HCT116 (cell line): ENCODE results near the gene SPAG6. TPM values are rescaled to one million over a fixed set of nuclear protein-coding genes. Genes with fewer than 3 reads are reported as not detected.

Experiments
- ATAC-seq: fragments of 200-7000 bp; cut with Tn5 transposase; 2 replicates; pipeline ENCODE4 v1.9.1; 2020; ENCODE audit warnings: mild to moderate bottlenecking, moderate library complexity
- BruUV-seq: library from RNA; stranded (reverse); fragments of 400-500 nt; replicated peaks from 2 replicates; lab custom pipeline; 2021; lab: Mats Ljungman, UMichigan
- CTCF ChIA-PET: fragments of 300-600 bp; sonication (Branson Sonifier 250); formaldehyde crosslinking; loops from one replicate; lab custom pipeline; 2021; ENCODE audit warnings: antibody characterized with exemption; lab: Charles Lee
- POLR2A ChIA-PET: fragments of 300-600, 350-600 bp; sonication (Branson Sonifier 250); formaldehyde crosslinking; loops from one replicate; lab custom pipeline; 2021; ENCODE audit warnings: antibody characterized with exemption; lab: Charles Lee
- RAD21 ChIA-PET, 2 experiments: fragments of 300-600 bp; sonication (Branson Sonifier 250); formaldehyde crosslinking; loops; one replicate each; lab custom pipeline; 2023; ENCODE audit warnings: low total read pairs in 2 of 2; ENCODE audit not compliant: uncharacterized antibody in 2 of 2, unreplicated experiment in 2 of 2, low non-redundant PET in 1 of 2; lab: Charles Lee
- DNase-seq: peaks from one replicate; pipeline ENCODE4 v3.0.0-alpha.2; 2010; ENCODE audit warnings: low read depth, low spot score
- H2AFZ ChIP-seq: fragments of 200-600 bp; shearing (Covaris generic), sonication (generic); 2 replicates; pipeline ENCODE4 v1.6.1; 2017; ENCODE audit warnings: low read depth, mixed run types, mixed read lengths, antibody characterized with exemption, low read length; ENCODE audit not compliant: poor library complexity, severe bottlenecking
- H3K27ac ChIP-seq: 2 replicates; pipeline ENCODE4 v1.5.1; 2012; ENCODE audit warnings: low read depth, low read length
- H3K27me3 ChIP-seq: fragments of 200-600 bp; sonication (generic); 2 replicates; pipeline ENCODE4 v1.6.1; 2016; ENCODE audit warnings: mixed run types, low read length, mixed read lengths; ENCODE audit not compliant: insufficient read depth
- H3K36me3 ChIP-seq, 2 experiments: fragments of 200-500 bp in 1 of 2; fragments of 200-600 bp in 1 of 2; sonication (Bioruptor generic) in 1 of 2; sonication (generic) in 1 of 2; 2 replicates each; pipeline versions ENCODE4 v1.5.1 to v1.6.1; 2014 to 2016; ENCODE audit warnings: low read length in 2 of 2, inconsistent platforms in 1 of 2, mixed read lengths in 1 of 2, mixed run types in 1 of 2; ENCODE audit not compliant: insufficient read depth in 2 of 2, control insufficient read depth in 1 of 2
- H3K4me1 ChIP-seq, 2 experiments: fragments of 200-600 bp in 1 of 2; sonication (generic) in 1 of 2; 2 replicates each; pipeline versions ENCODE4 v1.5.1 to v1.6.1; 2012 to 2017; ENCODE audit warnings: low read length in 2 of 2, inconsistent platforms in 1 of 2, mild to moderate bottlenecking in 1 of 2, mixed read lengths in 1 of 2, mixed run types in 1 of 2, moderate library complexity in 1 of 2; ENCODE audit not compliant: insufficient read depth in 2 of 2, control insufficient read depth in 1 of 2
- H3K4me2 ChIP-seq: fragments of 200-600 bp; sonication (generic); 2 replicates; pipeline ENCODE4 v1.6.1; 2017; ENCODE audit warnings: mixed run types, low read length, mixed read lengths
- H3K4me3 ChIP-seq, 2 experiments: fragments of 200-600 bp in 1 of 2; sonication (generic) in 1 of 2; replicated peaks in 1 of 2; 2 replicates each; pipeline ENCODE4 v1.5.1; 2011 to 2016; ENCODE audit warnings: low read length in 2 of 2, control low read depth in 1 of 2, low read depth in 1 of 2, mild to moderate bottlenecking in 1 of 2, mixed read lengths in 1 of 2, mixed run types in 1 of 2
- H3K79me2 ChIP-seq: fragments of 200-600 bp; sonication (generic); 2 replicates; pipeline ENCODE4 v1.6.1; 2017; ENCODE audit warnings: mild to moderate bottlenecking, mixed run types, low read length, moderate library complexity, mixed read lengths; ENCODE audit not compliant: insufficient read depth
- H3K9ac ChIP-seq: fragments of 200-600 bp; sonication (generic); 2 replicates; pipeline ENCODE4 v1.6.1; 2016; ENCODE audit warnings: low read length, mixed read lengths
- H3K9me2 ChIP-seq: fragments of 200-600 bp; sonication (generic), shearing (Covaris generic); 2 replicates; pipeline ENCODE4 v1.6.1; 2017; ENCODE audit warnings: mixed run types, mild to moderate bottlenecking, moderate library complexity; ENCODE audit not compliant: insufficient read depth
- H3K9me3 ChIP-seq, 2 experiments: fragments of 200-500 bp in 1 of 2; fragments of 200-600 bp in 1 of 2; sonication (Bioruptor generic) in 1 of 2; sonication (generic) in 1 of 2; 2 replicates each; pipeline ENCODE4 v1.6.1; 2014 to 2017; ENCODE audit warnings: low read length in 2 of 2, mixed read lengths in 2 of 2, inconsistent platforms in 1 of 2, low read depth in 1 of 2, mild to moderate bottlenecking in 1 of 2, mixed run types in 1 of 2, moderate library complexity in 1 of 2; ENCODE audit not compliant: control insufficient read depth in 1 of 2, insufficient read depth in 1 of 2
- H4K20me1 ChIP-seq: fragments of 200-600 bp; sonication (generic), shearing (Covaris generic); 2 replicates; pipeline ENCODE4 v1.6.1; 2017; ENCODE audit warnings: mixed run types, mild to moderate bottlenecking, moderate library complexity; ENCODE audit not compliant: insufficient read depth
- CBX3 ChIP-seq: IDR thresholded peaks from 2 replicates; pipeline ENCODE4 v1.6.1; 2012; ENCODE audit warnings: low read depth
- EGR1 ChIP-seq: IDR thresholded peaks from 2 replicates; pipeline ENCODE4 v1.6.1; 2012; ENCODE audit warnings: low read depth
- FOSL1 ChIP-seq: IDR thresholded peaks from 2 replicates; pipeline ENCODE4 v1.6.1; 2012; ENCODE audit warnings: low read depth
- JUND ChIP-seq: IDR thresholded peaks from 2 replicates; pipeline ENCODE4 v1.6.1; 2012
- POLR2A ChIP-seq: IDR thresholded peaks from 2 replicates; pipeline ENCODE4 v1.7.0; 2011; ENCODE audit warnings: borderline replicate concordance; ENCODE audit not compliant: insufficient read depth, insufficient read length; ENCODE audit errors: extremely low read depth
- SP1 ChIP-seq: IDR thresholded peaks from 2 replicates; pipeline ENCODE4 v1.6.1; 2012; ENCODE audit warnings: low read depth
- SRF ChIP-seq: IDR thresholded peaks from 2 replicates; pipeline ENCODE4 v1.6.1; 2012; ENCODE audit warnings: low read depth
- intact Hi-C: fragments of 100-400 bp; cut with micrococcal nuclease; formaldehyde crosslinking; loops from 2 replicates; pipeline ENCODE4 v1.10.0; 2022
- total RNA-seq: library from RNA; stranded (reverse); gene quantifications from one replicate; pipeline ENCODE4 v1.2.1, GENCODE V29; 2021; ENCODE audit not compliant: unreplicated experiment
- TF ChIP-seq, protein P1 (sequence below), 3 experiments: fragments of 200-600 bp in 1 of 3; sonication (generic) in 1 of 3; IDR thresholded peaks in 2 of 3; conservative IDR thresholded peaks in 1 of 3; 2 replicates each; pipeline ENCODE4 v1.5.1; 2012 to 2017; ENCODE audit warnings: low read depth in 2 of 3, low read length in 2 of 3, antibody characterized with exemption in 1 of 3, borderline replicate concordance in 1 of 3, control low read depth in 1 of 3, mild to moderate bottlenecking in 1 of 3, mixed read lengths in 1 of 3, mixed run types in 1 of 3, moderate library complexity in 1 of 3; ENCODE audit not compliant: insufficient read depth in 1 of 3
- TF ChIP-seq, protein P2 (sequence below): IDR thresholded peaks from 2 replicates; pipeline ENCODE4 v1.6.1; 2012; ENCODE audit warnings: low read depth
- TF ChIP-seq, protein P3 (sequence below): IDR thresholded peaks from 2 replicates; pipeline ENCODE4 v1.6.1; 2012
- TF ChIP-seq, protein P4 (sequence below): IDR thresholded peaks from 2 replicates; pipeline ENCODE4 v1.6.1; 2011; ENCODE audit warnings: mild to moderate bottlenecking, low read length, moderate library complexity; ENCODE audit not compliant: insufficient replicate concordance; ENCODE audit errors: extremely low read depth

The SPAG6 gene
- total RNA-seq, 1 experiment from 2014 or later = not detected

DNA sequence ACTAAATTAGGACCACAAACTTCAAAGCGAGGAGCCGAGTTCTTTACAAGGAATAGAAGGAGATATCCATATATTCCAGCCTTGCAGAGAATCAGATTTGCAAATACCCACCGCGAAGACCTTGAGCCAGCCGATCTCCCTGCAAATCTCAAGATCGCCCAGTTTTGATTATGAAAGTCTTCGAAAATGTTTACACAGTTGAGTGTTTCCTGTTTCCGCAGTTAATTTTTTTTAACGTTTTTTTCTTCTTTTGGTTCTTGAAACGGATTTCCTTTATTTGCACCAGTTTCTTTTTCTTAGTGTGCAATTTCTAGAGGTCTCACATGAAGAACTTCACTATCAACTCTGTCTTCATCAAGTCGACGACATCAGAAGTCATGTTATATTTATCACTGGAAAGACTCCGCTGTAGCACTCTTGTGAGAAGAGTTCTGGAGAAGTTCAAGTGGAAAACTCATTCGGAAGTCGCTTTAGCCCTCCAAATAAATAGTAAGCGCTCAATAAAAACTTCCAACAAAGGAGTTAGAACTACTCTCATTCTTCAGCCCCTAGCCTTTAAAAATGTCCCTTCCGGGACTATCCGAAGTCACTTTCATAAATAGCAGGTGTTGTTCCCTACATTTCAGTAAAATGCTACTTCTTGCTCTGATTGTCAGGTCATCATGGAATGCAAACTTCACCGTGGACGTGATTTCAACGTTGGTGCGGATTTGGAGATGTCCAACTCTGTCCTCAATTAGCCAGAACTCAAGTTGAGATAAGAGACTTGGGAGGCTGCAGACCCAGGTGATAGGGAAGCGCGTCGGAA, 11.9 kb upstream of the SPAG6 start:
- BruUV-seq = no TSS peak
- DNase-seq = no peak
- Histone ChIP-seq H3K36me3 (peaks cover 13 to 15% of the 10 kb centered on the region in 2 experiments; a peak in 3 of 4 replicates), H3K9ac (no peak overlapping the region), H3K4me1 (no peaks in the 10 kb centered on the region), H3K4me3 (no peak overlapping the region), H4K20me1 (no peaks in the 10 kb centered on the region), H2AFZ (no peak overlapping the region), H3K4me2 (no peak overlapping the region), H3K27me3 (0 out of 2 replicates have a peak, but pooled peaks cover 3% of the 10 kb centered on the region), H3K9me3 (no peaks in the 10 kb centered on the region), H3K9me2 (no peaks in the 10 kb centered on the region), H3K79me2 (peaks cover 6% of the 10 kb centered on the region; the same call in 1 of the 2 replicates), H3K27ac (no peak overlapping the region)
- intact Hi-C loops = no loop called here
- TF ChIP-seq EGR1 (no peak), POLR2A (no peak), FOSL1 (no peak), SP1 (no peak)
- ChIA-PET CTCF (no interaction called here), POLR2A (no interaction called here), RAD21 (no interaction called here)
- ATAC-seq = no peak

DNA sequence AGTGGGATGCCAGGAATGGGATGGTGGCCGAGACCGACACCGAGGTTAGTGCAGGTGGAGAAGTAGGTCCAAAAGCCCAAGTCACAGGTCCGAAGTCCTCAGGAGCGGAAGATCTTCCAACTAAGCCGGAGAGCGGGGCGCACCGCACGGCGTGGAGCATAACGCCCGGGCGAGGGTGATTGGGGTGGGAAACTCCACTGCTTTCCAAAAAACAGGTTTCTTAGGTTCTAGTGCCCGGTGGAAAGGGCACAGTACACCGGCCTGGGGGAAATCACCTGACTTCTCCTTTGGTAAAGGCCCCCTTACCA, 11.4 kb upstream of the SPAG6 start:
- ChIA-PET POLR2A (no interaction called here), CTCF (no interaction called here), RAD21 (no interaction called here)
- H3K4me3 ChIP-seq = no peak overlapping the region
- H3K9ac ChIP-seq = no peak overlapping the region
- H3K79me2 ChIP-seq = peaks cover 4% of the 10 kb centered on the region; the same call in 1 of the 2 replicates
- H2AFZ ChIP-seq = no peak overlapping the region
- peaks cover 9 to 11% of the 10 kb centered on the region in 2 experiments; a peak in 3 of 4 replicates for H3K36me3 ChIP-seq
- no peaks in the 10 kb centered on the region for H3K9me3 ChIP-seq
- H4K20me1 ChIP-seq = no peaks in the 10 kb centered on the region
- BruUV-seq = no TSS peak
- H3K9me2 ChIP-seq = no peaks in the 10 kb centered on the region
- peaks cover 5% of the 10 kb centered on the region; the same call in 1 of the 2 replicates for H3K27me3 ChIP-seq
- no peaks in the 10 kb centered on the region for H3K4me1 ChIP-seq
- DNase-seq (no peak), ATAC-seq (no peak)
- no peak overlapping the region for H3K4me2 ChIP-seq
- H3K27ac ChIP-seq = no peak overlapping the region
- intact Hi-C loops = no loop called here
- TF ChIP-seq FOSL1 (no peak), POLR2A (no peak), JUND (no peak), SRF (no peak), CBX3 (no peak)
- TF ChIP-seq, protein P1, sequence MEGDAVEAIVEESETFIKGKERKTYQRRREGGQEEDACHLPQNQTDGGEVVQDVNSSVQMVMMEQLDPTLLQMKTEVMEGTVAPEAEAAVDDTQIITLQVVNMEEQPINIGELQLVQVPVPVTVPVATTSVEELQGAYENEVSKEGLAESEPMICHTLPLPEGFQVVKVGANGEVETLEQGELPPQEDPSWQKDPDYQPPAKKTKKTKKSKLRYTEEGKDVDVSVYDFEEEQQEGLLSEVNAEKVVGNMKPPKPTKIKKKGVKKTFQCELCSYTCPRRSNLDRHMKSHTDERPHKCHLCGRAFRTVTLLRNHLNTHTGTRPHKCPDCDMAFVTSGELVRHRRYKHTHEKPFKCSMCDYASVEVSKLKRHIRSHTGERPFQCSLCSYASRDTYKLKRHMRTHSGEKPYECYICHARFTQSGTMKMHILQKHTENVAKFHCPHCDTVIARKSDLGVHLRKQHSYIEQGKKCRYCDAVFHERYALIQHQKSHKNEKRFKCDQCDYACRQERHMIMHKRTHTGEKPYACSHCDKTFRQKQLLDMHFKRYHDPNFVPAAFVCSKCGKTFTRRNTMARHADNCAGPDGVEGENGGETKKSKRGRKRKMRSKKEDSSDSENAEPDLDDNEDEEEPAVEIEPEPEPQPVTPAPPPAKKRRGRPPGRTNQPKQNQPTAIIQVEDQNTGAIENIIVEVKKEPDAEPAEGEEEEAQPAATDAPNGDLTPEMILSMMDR (IDR thresholded peaks at IDR 0.05 in 2 of 3, conservative IDR thresholded peaks at IDR 0.05 in 1 of 3; ENCODE audit: borderline replicate concordance in 1 of 3, insufficient read depth in 1 of 3, low read depth in 2 of 3, low read length in 2 of 3) = no peak
- TF ChIP-seq, protein P2, sequence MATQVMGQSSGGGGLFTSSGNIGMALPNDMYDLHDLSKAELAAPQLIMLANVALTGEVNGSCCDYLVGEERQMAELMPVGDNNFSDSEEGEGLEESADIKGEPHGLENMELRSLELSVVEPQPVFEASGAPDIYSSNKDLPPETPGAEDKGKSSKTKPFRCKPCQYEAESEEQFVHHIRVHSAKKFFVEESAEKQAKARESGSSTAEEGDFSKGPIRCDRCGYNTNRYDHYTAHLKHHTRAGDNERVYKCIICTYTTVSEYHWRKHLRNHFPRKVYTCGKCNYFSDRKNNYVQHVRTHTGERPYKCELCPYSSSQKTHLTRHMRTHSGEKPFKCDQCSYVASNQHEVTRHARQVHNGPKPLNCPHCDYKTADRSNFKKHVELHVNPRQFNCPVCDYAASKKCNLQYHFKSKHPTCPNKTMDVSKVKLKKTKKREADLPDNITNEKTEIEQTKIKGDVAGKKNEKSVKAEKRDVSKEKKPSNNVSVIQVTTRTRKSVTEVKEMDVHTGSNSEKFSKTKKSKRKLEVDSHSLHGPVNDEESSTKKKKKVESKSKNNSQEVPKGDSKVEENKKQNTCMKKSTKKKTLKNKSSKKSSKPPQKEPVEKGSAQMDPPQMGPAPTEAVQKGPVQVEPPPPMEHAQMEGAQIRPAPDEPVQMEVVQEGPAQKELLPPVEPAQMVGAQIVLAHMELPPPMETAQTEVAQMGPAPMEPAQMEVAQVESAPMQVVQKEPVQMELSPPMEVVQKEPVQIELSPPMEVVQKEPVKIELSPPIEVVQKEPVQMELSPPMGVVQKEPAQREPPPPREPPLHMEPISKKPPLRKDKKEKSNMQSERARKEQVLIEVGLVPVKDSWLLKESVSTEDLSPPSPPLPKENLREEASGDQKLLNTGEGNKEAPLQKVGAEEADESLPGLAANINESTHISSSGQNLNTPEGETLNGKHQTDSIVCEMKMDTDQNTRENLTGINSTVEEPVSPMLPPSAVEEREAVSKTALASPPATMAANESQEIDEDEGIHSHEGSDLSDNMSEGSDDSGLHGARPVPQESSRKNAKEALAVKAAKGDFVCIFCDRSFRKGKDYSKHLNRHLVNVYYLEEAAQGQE = no peak
- TF ChIP-seq, protein P3, sequence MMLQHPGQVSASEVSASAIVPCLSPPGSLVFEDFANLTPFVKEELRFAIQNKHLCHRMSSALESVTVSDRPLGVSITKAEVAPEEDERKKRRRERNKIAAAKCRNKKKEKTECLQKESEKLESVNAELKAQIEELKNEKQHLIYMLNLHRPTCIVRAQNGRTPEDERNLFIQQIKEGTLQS = no peak
- TF ChIP-seq, protein P4, sequence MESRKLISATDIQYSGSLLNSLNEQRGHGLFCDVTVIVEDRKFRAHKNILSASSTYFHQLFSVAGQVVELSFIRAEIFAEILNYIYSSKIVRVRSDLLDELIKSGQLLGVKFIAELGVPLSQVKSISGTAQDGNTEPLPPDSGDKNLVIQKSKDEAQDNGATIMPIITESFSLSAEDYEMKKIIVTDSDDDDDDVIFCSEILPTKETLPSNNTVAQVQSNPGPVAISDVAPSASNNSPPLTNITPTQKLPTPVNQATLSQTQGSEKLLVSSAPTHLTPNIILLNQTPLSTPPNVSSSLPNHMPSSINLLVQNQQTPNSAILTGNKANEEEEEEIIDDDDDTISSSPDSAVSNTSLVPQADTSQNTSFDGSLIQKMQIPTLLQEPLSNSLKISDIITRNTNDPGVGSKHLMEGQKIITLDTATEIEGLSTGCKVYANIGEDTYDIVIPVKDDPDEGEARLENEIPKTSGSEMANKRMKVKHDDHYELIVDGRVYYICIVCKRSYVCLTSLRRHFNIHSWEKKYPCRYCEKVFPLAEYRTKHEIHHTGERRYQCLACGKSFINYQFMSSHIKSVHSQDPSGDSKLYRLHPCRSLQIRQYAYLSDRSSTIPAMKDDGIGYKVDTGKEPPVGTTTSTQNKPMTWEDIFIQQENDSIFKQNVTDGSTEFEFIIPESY = no peak
